Neural cell (in vitro differentiated cells): ENCODE data around the gene VIM. TPM values are rescaled to one million over a fixed set of nuclear protein-coding genes. Genes with fewer than 3 reads are reported as not detected.

Source experiments
- H2AFZ ChIP-seq: fragments of 200-600, 300-800 bp; sonication (generic), shearing (Covaris generic); 2 replicates; pipeline ENCODE4 v1.6.0; 2014; ENCODE audit warnings: low read depth, mild to moderate bottlenecking, antibody characterized with exemption, low read length, moderate library complexity
- H3F3A ChIP-seq: fragments of 200-600 bp; shearing (Covaris generic); 2 replicates; pipeline ENCODE4 v1.6.1; 2016; ENCODE audit warnings: mild to moderate bottlenecking, moderate library complexity, mixed read lengths, antibody characterized with exemption, low read length; ENCODE audit not compliant: insufficient read depth, poor library complexity, severe bottlenecking
- H3K27ac ChIP-seq: fragments of 200-600, 300-800 bp; sonication (generic), shearing (Covaris generic); 2 replicates; pipeline ENCODE4 v1.5.1; 2014; ENCODE audit warnings: mild to moderate bottlenecking, low read length, moderate library complexity
- H3K27me3 ChIP-seq: fragments of 300-800, 200-600 bp; sonication (generic), shearing (Covaris generic); 2 replicates; pipeline ENCODE4 v1.6.0; 2014; ENCODE audit warnings: mild to moderate bottlenecking, low read depth, low read length, moderate library complexity; ENCODE audit not compliant: insufficient read depth
- H3K36me3 ChIP-seq: fragments of 300-800, 200-600 bp; sonication (generic), shearing (Covaris generic); 2 replicates; pipeline ENCODE4 v1.5.1; 2014; ENCODE audit warnings: mild to moderate bottlenecking, antibody characterized with exemption, low read length, moderate library complexity; ENCODE audit not compliant: insufficient read depth
- H3K4me2 ChIP-seq: fragments of 300-800, 200-600 bp; sonication (generic), shearing (Covaris generic); 2 replicates; pipeline ENCODE4 v1.6.0; 2014; ENCODE audit warnings: mild to moderate bottlenecking, low read length
- H3K4me3 ChIP-seq: fragments of 300-800, 200-600 bp; sonication (generic), shearing (Covaris generic); 2 replicates; pipeline ENCODE4 v1.5.1; 2014; ENCODE audit warnings: mild to moderate bottlenecking, low read length, moderate library complexity
- H3K79me2 ChIP-seq: fragments of 200-600 bp; shearing (Covaris generic); replicated peaks from 2 replicates; pipeline ENCODE4 v1.6.0; 2014; ENCODE audit warnings: mild to moderate bottlenecking, low read length, moderate library complexity; ENCODE audit not compliant: insufficient read depth
- H3K9ac ChIP-seq: fragments of 300-800, 200-600 bp; sonication (generic), shearing (Covaris generic); 2 replicates; pipeline ENCODE4 v1.6.1; 2016; ENCODE audit warnings: mild to moderate bottlenecking, low read length, mixed read lengths
- H3K9me2 ChIP-seq: fragments of 200-600 bp; shearing (Covaris generic); 2 replicates; pipeline ENCODE4 v1.6.1; 2016; ENCODE audit warnings: mild to moderate bottlenecking, low read length, mixed read lengths; ENCODE audit not compliant: insufficient read depth
- H3K9me3 ChIP-seq: fragments of 200-600, 300-800 bp; sonication (generic), shearing (Covaris generic); 2 replicates; pipeline ENCODE4 v1.6.1; 2016; ENCODE audit warnings: mild to moderate bottlenecking, mixed run types, low read length, moderate library complexity, mixed read lengths
- H4K20me1 ChIP-seq: fragments of 200-600 bp; shearing (Covaris generic); 2 replicates; pipeline ENCODE4 v1.6.1; 2016; ENCODE audit warnings: mild to moderate bottlenecking, mixed run types; ENCODE audit not compliant: insufficient read depth
- EP300 ChIP-seq: fragments of 450-650 bp; conservative IDR thresholded peaks from 2 replicates; pipeline ENCODE4 v1.6.1; 2014; ENCODE audit warnings: antibody characterized with exemption, mild to moderate bottlenecking, moderate library complexity; ENCODE audit not compliant: poor library complexity, severe bottlenecking
- EZH2 ChIP-seq: fragments of 200-600, 300-800 bp; shearing (Covaris generic), sonication (generic); IDR thresholded peaks from 2 replicates; pipeline ENCODE4 v1.6.1; 2014; ENCODE audit warnings: antibody characterized with exemption, low read length, borderline replicate concordance, mild to moderate bottlenecking; ENCODE audit not compliant: insufficient read depth, poor library complexity, severe bottlenecking
- MXI1 ChIP-seq: fragments of 450-650 bp; conservative IDR thresholded peaks from 2 replicates; pipeline ENCODE4 v1.6.1; 2014; ENCODE audit warnings: antibody characterized with exemption, mild to moderate bottlenecking; ENCODE audit not compliant: poor library complexity, severe bottlenecking
- POLR2AphosphoS5 ChIP-seq: IDR thresholded peaks from 2 replicates; pipeline ENCODE4 v1.6.1; 2012
- RAD21 ChIP-seq: fragments of 450-650 bp; conservative IDR thresholded peaks from 2 replicates; pipeline ENCODE4 v1.6.1; 2014; ENCODE audit warnings: antibody characterized with exemption, mild to moderate bottlenecking, moderate library complexity
- SMC3 ChIP-seq: fragments of 450-650 bp; conservative IDR thresholded peaks from 2 replicates; pipeline ENCODE4 v1.6.1; 2014; ENCODE audit warnings: antibody characterized with exemption, mild to moderate bottlenecking, moderate library complexity; ENCODE audit not compliant: poor library complexity
- TAF1 ChIP-seq: IDR thresholded peaks from 2 replicates; pipeline ENCODE4 v1.6.1; 2012; ENCODE audit warnings: low read depth
- polyA plus RNA-seq: library from polyadenylated mRNA; depleted of rRNA; stranded (reverse); fragments of >200 nt; gene quantifications from 2 replicates; pipeline ENCODE4 v1.2.3, GENCODE V29; 2014
- TF ChIP-seq, protein P1 (sequence below): fragments of 450-650 bp; IDR thresholded peaks from 2 replicates; pipeline ENCODE4 v1.5.1; 2014; ENCODE audit warnings: antibody characterized with exemption, mild to moderate bottlenecking, moderate library complexity; ENCODE audit not compliant: poor library complexity, severe bottlenecking
- TF ChIP-seq, protein P2 (sequence below): IDR thresholded peaks from 2 replicates; pipeline ENCODE4 v1.6.1; 2012; ENCODE audit warnings: borderline replicate concordance

Gene VIM
- polyA plus RNA-seq, 1 donor from 2014 or later, result 170 TPM

DNA sequence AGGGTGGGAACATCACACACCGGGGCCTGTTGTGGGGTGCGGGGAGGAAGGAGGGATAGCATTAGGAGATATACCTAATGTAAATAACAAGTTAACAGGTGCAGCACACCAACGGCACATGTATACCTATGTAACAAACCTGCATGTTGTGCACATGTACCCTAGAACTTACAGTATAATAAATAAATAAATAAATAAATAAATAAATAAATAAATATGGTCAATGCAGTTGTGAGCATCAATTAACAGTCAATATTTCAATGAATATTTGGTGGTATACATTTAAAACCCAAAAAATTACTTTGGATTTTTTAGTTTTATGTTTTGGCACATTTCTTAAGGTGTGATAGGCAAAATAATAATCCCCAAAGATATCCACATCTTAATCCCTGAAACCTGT, 42.2 kb upstream of the VIM start:
- Histone ChIP-seq H3K9ac (no peak overlapping the region), H4K20me1 (no peaks in the 10 kb centered on the region), H3K27me3 (no peaks in the 10 kb centered on the region), H3K9me3 (no peaks in the 10 kb centered on the region), H3F3A (no peaks in the 10 kb centered on the region), H3K36me3 (no peaks in the 10 kb centered on the region), H3K4me3 (no peak overlapping the region), H2AFZ (no peak overlapping the region), H3K27ac (no peak overlapping the region), H3K4me2 (no peak overlapping the region), H3K79me2 (peaks cover 3% of the 10 kb centered on the region), H3K9me2 (no peaks in the 10 kb centered on the region)
- no peak for TF ChIP-seq TAF1

DNA sequence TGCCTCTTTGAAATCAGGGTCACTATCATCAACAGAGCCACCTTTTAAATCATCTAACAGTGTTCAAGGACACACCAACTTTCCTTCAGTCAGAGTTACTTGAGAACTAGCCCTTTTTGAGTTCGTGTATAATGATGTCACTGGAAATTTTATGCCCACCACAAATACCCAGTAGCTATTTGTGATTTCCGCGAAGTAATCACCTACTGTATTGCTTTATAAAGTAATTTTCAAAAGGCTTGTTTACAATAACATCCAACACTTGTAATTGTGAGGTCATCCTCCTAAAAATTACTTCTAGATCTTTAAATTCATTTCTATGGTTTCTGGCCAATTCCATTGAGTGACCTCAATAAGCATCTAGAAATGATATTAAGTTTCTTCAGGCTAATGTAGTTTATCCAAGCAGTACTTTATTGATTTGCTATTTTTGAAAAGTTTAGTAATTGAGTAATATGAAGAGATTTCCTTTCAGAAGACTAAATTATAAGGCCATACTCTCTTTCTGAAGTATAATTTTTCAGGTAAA, 39.3 kb upstream of the VIM start:
- Histone ChIP-seq H3K27ac (no peak overlapping the region), H3K36me3 (no peaks in the 10 kb centered on the region), H3K9me3 (no peaks in the 10 kb centered on the region), H2AFZ (no peak overlapping the region), H3K4me2 (no peak overlapping the region), H3K79me2 (peaks cover 5% of the 10 kb centered on the region), H3K4me3 (no peak overlapping the region), H3K9me2 (no peaks in the 10 kb centered on the region), H3K9ac (no peak overlapping the region), H4K20me1 (no peaks in the 10 kb centered on the region), H3F3A (no peaks in the 10 kb centered on the region), H3K27me3 (no peaks in the 10 kb centered on the region)
- TF ChIP-seq SMC3 (no peak), POLR2AphosphoS5 (no peak), MXI1 (no peak), RAD21 (no peak), EP300 (no peak)
- TF ChIP-seq, protein P1, sequence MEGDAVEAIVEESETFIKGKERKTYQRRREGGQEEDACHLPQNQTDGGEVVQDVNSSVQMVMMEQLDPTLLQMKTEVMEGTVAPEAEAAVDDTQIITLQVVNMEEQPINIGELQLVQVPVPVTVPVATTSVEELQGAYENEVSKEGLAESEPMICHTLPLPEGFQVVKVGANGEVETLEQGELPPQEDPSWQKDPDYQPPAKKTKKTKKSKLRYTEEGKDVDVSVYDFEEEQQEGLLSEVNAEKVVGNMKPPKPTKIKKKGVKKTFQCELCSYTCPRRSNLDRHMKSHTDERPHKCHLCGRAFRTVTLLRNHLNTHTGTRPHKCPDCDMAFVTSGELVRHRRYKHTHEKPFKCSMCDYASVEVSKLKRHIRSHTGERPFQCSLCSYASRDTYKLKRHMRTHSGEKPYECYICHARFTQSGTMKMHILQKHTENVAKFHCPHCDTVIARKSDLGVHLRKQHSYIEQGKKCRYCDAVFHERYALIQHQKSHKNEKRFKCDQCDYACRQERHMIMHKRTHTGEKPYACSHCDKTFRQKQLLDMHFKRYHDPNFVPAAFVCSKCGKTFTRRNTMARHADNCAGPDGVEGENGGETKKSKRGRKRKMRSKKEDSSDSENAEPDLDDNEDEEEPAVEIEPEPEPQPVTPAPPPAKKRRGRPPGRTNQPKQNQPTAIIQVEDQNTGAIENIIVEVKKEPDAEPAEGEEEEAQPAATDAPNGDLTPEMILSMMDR, result no peak

DNA sequence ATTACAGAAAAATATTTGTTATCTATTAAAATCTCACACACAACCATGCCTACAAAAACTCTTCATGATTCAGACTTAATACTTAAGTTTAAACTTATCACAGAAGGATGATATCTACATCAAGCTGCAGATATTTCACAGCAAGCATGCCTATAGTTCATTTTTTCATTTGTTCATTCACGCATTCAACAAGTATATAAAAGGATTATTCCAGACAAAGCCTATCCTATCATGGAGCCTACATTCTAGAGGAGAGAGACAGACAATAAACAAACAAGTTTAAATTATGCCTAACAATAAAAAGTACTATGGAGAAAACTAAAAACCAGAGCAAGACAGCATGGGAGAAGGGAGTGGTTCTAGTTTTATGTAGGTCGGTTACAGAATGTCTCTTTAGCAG, 37.4 kb upstream of the VIM start:
- Histone ChIP-seq H3K9me2 (no peaks in the 10 kb centered on the region), H3K9me3 (no peaks in the 10 kb centered on the region), H3K27ac (no peak overlapping the region), H3F3A (no peaks in the 10 kb centered on the region), H4K20me1 (no peaks in the 10 kb centered on the region), H3K79me2 (peaks cover 22% of the 10 kb centered on the region), H3K36me3 (no peaks in the 10 kb centered on the region), H3K4me3 (no peak overlapping the region), H3K9ac (no peak overlapping the region), H2AFZ (no peak overlapping the region), H3K27me3 (no peaks in the 10 kb centered on the region), H3K4me2 (no peak overlapping the region)
- TF ChIP-seq EZH2 (no peak), POLR2AphosphoS5 (no peak), RAD21 (no peak), SMC3 (no peak), TAF1 (no peak), MXI1 (no peak), EP300 (no peak)
- TF ChIP-seq, protein P2, sequence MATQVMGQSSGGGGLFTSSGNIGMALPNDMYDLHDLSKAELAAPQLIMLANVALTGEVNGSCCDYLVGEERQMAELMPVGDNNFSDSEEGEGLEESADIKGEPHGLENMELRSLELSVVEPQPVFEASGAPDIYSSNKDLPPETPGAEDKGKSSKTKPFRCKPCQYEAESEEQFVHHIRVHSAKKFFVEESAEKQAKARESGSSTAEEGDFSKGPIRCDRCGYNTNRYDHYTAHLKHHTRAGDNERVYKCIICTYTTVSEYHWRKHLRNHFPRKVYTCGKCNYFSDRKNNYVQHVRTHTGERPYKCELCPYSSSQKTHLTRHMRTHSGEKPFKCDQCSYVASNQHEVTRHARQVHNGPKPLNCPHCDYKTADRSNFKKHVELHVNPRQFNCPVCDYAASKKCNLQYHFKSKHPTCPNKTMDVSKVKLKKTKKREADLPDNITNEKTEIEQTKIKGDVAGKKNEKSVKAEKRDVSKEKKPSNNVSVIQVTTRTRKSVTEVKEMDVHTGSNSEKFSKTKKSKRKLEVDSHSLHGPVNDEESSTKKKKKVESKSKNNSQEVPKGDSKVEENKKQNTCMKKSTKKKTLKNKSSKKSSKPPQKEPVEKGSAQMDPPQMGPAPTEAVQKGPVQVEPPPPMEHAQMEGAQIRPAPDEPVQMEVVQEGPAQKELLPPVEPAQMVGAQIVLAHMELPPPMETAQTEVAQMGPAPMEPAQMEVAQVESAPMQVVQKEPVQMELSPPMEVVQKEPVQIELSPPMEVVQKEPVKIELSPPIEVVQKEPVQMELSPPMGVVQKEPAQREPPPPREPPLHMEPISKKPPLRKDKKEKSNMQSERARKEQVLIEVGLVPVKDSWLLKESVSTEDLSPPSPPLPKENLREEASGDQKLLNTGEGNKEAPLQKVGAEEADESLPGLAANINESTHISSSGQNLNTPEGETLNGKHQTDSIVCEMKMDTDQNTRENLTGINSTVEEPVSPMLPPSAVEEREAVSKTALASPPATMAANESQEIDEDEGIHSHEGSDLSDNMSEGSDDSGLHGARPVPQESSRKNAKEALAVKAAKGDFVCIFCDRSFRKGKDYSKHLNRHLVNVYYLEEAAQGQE, result no peak
- TF ChIP-seq, protein P1, result no peak
